HepG2 (cell line): ENCODE results near the gene CDK11A. TPM values are rescaled to one million over a fixed set of nuclear protein-coding genes. Genes with fewer than 3 reads are reported as not detected.

Source experiments
- ATAC-seq: fragments of 200-7000 bp; cut with Tn5 transposase; 3 replicates; pipeline ENCODE4 v1.9.1; 2020; ENCODE audit warnings: mild to moderate bottlenecking, moderate library complexity
- BruUV-seq: library from RNA; stranded (reverse); fragments of 400-500 nt; replicated peaks from 2 replicates; lab custom pipeline; 2021; lab: Mats Ljungman, UMichigan
- CTCF ChIA-PET: fragments of 300-600 bp; formaldehyde crosslinking; extraction: SDS; loops from one replicate; lab custom pipeline; 2021; ENCODE audit warnings: low total read pairs, inconsistent platforms, low intra/inter-chr PET ratio; lab: Yijun Ruan, JAX
- POLR2A ChIA-PET: fragments of 350-600 bp; sonication (Branson Sonifier 250); formaldehyde crosslinking; loops from one replicate; lab custom pipeline; 2020; ENCODE audit warnings: antibody characterized with exemption, inconsistent platforms; lab: Yijun Ruan, JAX
- DNase-seq: peaks from one replicate; pipeline ENCODE4 v3.0.0-alpha.2; 2015; ENCODE audit warnings: low spot score
- FAIRE-seq: peaks from 3 replicates; lab custom pipeline; 2011; peaks lifted over from hg19 to GRCh38; lab: Jason Lieb, UNC
- H2AFZ ChIP-seq: one replicate; pipeline ENCODE4 v1.6.1; 2011; ENCODE audit warnings: low read length, inconsistent platforms
- H3K27ac ChIP-seq: fragments of 300-600 bp; 3 replicates; pipeline ENCODE4 v1.8.0; 2011; ENCODE audit warnings: mixed run types, mild to moderate bottlenecking, mixed read lengths, low read length, inconsistent platforms; ENCODE audit not compliant: insufficient read depth; ENCODE audit errors: extremely low read length
- H3K27me3 ChIP-seq, 2 experiments: fragments of 200-600 bp in 1 of 2; 2 replicates in 1 of 2; 3 replicates in 1 of 2; pipeline versions ENCODE4 v1.6.0 to v1.8.0; 2011; ENCODE audit warnings: low read length in 2 of 2, mild to moderate bottlenecking in 2 of 2, moderate library complexity in 2 of 2, inconsistent platforms in 1 of 2; ENCODE audit not compliant: insufficient read depth in 2 of 2, control insufficient read depth in 1 of 2
- H3K36me3 ChIP-seq, 2 experiments: fragments of 200-600 bp in 1 of 2; replicated peaks in 1 of 2; 2 replicates in 1 of 2; 3 replicates in 1 of 2; pipeline versions ENCODE4 v1.5.1 to v1.8.0; 2011; ENCODE audit warnings: low read length in 2 of 2, inconsistent platforms in 1 of 2; ENCODE audit not compliant: insufficient read depth in 2 of 2, control insufficient read depth in 1 of 2
- H3K4me1 ChIP-seq: 2 replicates; pipeline ENCODE4 v1.5.1; 2012; ENCODE audit warnings: low read length, inconsistent platforms; ENCODE audit not compliant: insufficient read depth
- H3K4me2 ChIP-seq: 2 replicates; pipeline ENCODE4 v1.6.0; 2011; ENCODE audit warnings: low read depth, low read length, inconsistent platforms
- H3K4me3 ChIP-seq, 3 experiments: fragments of 200-600 bp in 1 of 3; sonication (generic), shearing (Covaris generic) in 1 of 3; replicated peaks in 1 of 3; 2 replicates each; pipeline ENCODE4 v1.5.1; 2011 to 2016; ENCODE audit warnings: low read length in 3 of 3, inconsistent platforms in 2 of 3, low read depth in 2 of 3, mild to moderate bottlenecking in 2 of 3, control low read depth in 1 of 3, mixed read lengths in 1 of 3; ENCODE audit not compliant: insufficient read depth in 1 of 3
- H3K79me2 ChIP-seq: one replicate; pipeline ENCODE4 v1.6.1; 2011; ENCODE audit warnings: low read length, inconsistent platforms; ENCODE audit not compliant: insufficient read depth
- H3K9ac ChIP-seq: 2 replicates; pipeline ENCODE4 v1.6.0; 2011; ENCODE audit warnings: mild to moderate bottlenecking, low read depth, low read length, inconsistent platforms; ENCODE audit not compliant: insufficient read depth
- H3K9me3 ChIP-seq: 2 replicates; pipeline ENCODE4 v1.5.1; 2012; ENCODE audit warnings: mild to moderate bottlenecking, low read length
- H4K20me1 ChIP-seq: 2 replicates; pipeline ENCODE4 v1.6.0; 2011; ENCODE audit warnings: inconsistent platforms, mild to moderate bottlenecking, low read length, moderate library complexity; ENCODE audit not compliant: insufficient read depth
- AGO2 ChIP-seq: fragments of 200-400 bp; formaldehyde crosslinking; optimal IDR thresholded peaks from 2 replicates; pipeline ENCODE3; 2017; ENCODE audit warnings: mild to moderate bottlenecking, low read depth, low read length, moderate library complexity
- ATRX ChIP-seq: sonication (generic); formaldehyde crosslinking; IDR thresholded peaks from 2 replicates; pipeline ENCODE4 v1.4.0; 2020; ENCODE audit warnings: missing genetic modification reagents, borderline replicate concordance
- CREB1 ChIP-seq, 2 experiments: fragments of 450-650 bp in 1 of 2; IDR thresholded peaks; 2 replicates each; pipeline ENCODE4 v1.6.1; 2016 to 2017; ENCODE audit warnings: control low read depth in 1 of 2, mild to moderate bottlenecking in 1 of 2, missing compliant biosample characterization in 1 of 2, missing genetic modification characterization in 1 of 2
- HMGXB3 ChIP-seq: sonication (generic); formaldehyde crosslinking; IDR thresholded peaks from 2 replicates; pipeline ENCODE4 v1.4.0; 2020; ENCODE audit warnings: missing genetic modification reagents, borderline replicate concordance
- HNRNPL ChIP-seq: fragments of 200-400 bp; formaldehyde crosslinking; IDR thresholded peaks from 2 replicates; pipeline ENCODE4 v1.6.1; 2017; ENCODE audit warnings: mild to moderate bottlenecking, low read depth, low read length
- ZBTB33 ChIP-seq: sonication (generic); formaldehyde crosslinking; IDR thresholded peaks from 2 replicates; pipeline ENCODE4 v1.4.0; 2020; ENCODE audit warnings: missing genetic modification reagents
- WGBS: methylation state at CpG from one replicate; pipeline ENCODE4 v1.1.6; 2017; ENCODE audit warnings: low lambda C conversion rate; 5-methylcytosine and 5-hydroxymethylcytosine counted together
- in situ Hi-C: cut with HindIII; loops from 2 replicates; pipeline ENCODE4 v1.10.0; 2017; ENCODE audit warnings: low pct_unique_long_range_greater_than_20kb; ENCODE audit not compliant: extremely low pct_ligation_motif_present
- intact Hi-C: fragments of 100-400 bp; cut with micrococcal nuclease; formaldehyde crosslinking; loops from one replicate; pipeline ENCODE4 v1.10.0; 2022; ENCODE audit not compliant: unreplicated experiment
- polyA plus RNA-seq, 8 experiments: library from polyadenylated mRNA; depleted of rRNA in 3 of 8; stranded (reverse) in 7 of 8; unstranded in 1 of 8; fragments of >200 nt; fragmentation: Illumina TruSeq in 4 of 8; extraction: Trizol in 4 of 8; gene quantifications; 2 replicates each; pipeline versions ENCODE4 v1.2.1 to v1.2.3, GENCODE V29; 2011 to 2016; ENCODE audit warnings: low read depth in 4 of 8, missing spikeins in 1 of 8, mixed read lengths in 1 of 8; ENCODE audit not compliant: insufficient read depth in 1 of 8
- total RNA-seq, 5 experiments: library from RNA; depleted of rRNA; stranded (reverse); fragments of >200 nt; fragmentation: Illumina TruSeq; extraction: Trizol; gene quantifications; 2 replicates each; pipeline ENCODE4 v1.2.3, GENCODE V29; 2016; ENCODE audit warnings: low read depth in 1 of 5

Gene CDK11A
- total and polyA plus RNA-seq, 2 of the 13 experiments (the other 11 are each of a cell fraction or from before 2014, with no cell fraction given) = 11.2 to 17.9 TPM

DNA sequence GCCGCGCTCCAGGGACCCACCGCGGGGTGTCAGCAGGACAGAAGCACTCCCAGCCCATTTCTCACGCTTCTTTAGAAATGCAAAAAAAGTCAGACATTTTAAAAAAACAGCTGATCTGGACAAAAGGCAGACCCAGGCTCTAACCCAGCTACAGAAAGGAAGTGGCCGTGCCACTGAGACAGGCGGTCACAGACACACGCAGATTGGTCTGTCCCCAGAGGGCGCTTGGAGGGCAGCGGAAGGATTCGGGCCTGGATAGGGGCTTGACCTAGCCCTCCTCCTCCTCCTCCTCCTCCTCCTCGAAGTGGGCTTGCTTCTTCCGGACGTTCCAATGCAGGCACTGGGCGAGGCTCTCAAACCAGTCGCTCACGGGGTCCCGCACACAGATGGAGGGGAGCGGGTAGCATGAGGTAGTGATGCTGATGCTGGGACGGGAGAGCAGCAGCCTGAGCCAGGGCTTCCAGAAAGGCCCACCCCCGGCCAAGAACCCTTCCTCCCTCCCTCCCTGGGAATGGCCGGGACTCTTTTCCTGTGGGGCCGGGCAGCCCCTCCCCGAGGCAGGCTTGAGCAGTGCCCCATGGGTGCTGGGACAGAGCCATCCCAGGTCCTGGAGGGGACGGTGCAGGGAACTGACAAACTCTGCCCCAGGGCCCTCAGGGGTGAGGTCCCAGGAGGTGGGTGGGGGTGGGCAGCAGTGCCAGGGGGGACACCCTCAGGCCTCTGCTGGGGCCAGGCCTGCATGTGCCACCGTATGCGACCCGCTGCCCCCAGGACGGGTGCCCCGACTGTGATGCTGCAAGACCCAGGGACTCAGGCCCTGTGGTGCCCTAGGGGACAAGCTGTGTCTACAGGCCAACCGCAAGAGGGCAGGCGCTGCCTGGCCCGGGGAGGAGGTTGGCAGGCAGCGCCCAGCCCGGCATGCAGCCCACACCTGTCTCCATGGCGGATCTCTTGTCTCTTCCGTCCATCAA, 28.8 kb upstream of the CDK11A start:
- POLR2A ChIA-PET = no interaction called here
- Histone ChIP-seq H3K36me3 (peaks cover 22 to 35% of the 10 kb centered on the region in 2 experiments; a peak in 4 of 5 replicates), H3K4me3 (no peak overlapping the region), H4K20me1 (no peaks in the 10 kb centered on the region), H3K4me1 (peaks cover 18% of the 10 kb centered on the region), H3K9ac (no peak overlapping the region), H3K27me3 (no peaks in the 10 kb centered on the region), H3K79me2 (no peaks in the 10 kb centered on the region), H3K9me3 (no peaks in the 10 kb centered on the region), H3K4me2 (no peak overlapping the region), H2AFZ (no peak overlapping the region), H3K27ac (no peak overlapping the region)
- ATAC-seq = no peak
- BruUV-seq = no TSS peak
- TF ChIP-seq HMGXB3 (CRISPR knock-in tag) = no peak
- no peak for TF ChIP-seq CREB1 (IDR thresholded peaks at IDR 0.05)
- TF ChIP-seq CREB1 (CRISPR knock-in tag; IDR thresholded peaks at IDR 0.05) = no peak
- no peak for TF ChIP-seq ATRX (CRISPR knock-in tag)
- peak; percentile 11; the same call in 1 of the 2 replicates for TF ChIP-seq ZBTB33 (CRISPR knock-in tag)
- peak; percentile 53 for TF ChIP-seq AGO2
- 0 out of 2 replicates have a peak, but pooled peaks have one; percentile 7 for TF ChIP-seq HNRNPL
- WGBS = 95% methylated on average over 20 of the region's 37 CpGs
- in situ Hi-C loops (no loop called here), intact Hi-C loops (no loop called here)
- DNase-seq = no peak
- CTCF ChIA-PET = no interaction called here
- FAIRE-seq = no peak
